Neutrophil (primary cell): ENCODE results near the gene SWAP70.

Experiments
- H3K27ac ChIP-seq: fragments of 200-600 bp; sonication (generic); 2 replicates; pipeline ENCODE4 v1.5.1; 2016; ENCODE audit warnings: mild to moderate bottlenecking, moderate library complexity
- H3K27me3 ChIP-seq: fragments of 200-600 bp; sonication (generic); 2 replicates; pipeline ENCODE4 v1.6.0; 2016; ENCODE audit warnings: mild to moderate bottlenecking
- H3K36me3 ChIP-seq: fragments of 200-600 bp; sonication (generic); 2 replicates; pipeline ENCODE4 v1.5.1; 2017
- H3K4me1 ChIP-seq, 2 experiments: fragments of 200-600 bp in 1 of 2; sonication (generic) in 1 of 2; 1 replicate in 1 of 2; 2 replicates in 1 of 2; pipeline versions ENCODE4 v1.5.1 to v1.6.1; 2013 to 2016; ENCODE audit warnings: low read depth in 1 of 2, low read length in 1 of 2, mild to moderate bottlenecking in 1 of 2, moderate library complexity in 1 of 2; ENCODE audit not compliant: control insufficient read depth in 1 of 2, insufficient read depth in 1 of 2
- H3K4me3 ChIP-seq, 2 experiments: fragments of 200-600 bp in 1 of 2; sonication (generic) in 1 of 2; 1 replicate in 1 of 2; 2 replicates in 1 of 2; pipeline ENCODE4 v1.5.1; 2013 to 2016; ENCODE audit warnings: low read depth in 1 of 2, low read length in 1 of 2, mild to moderate bottlenecking in 1 of 2, moderate library complexity in 1 of 2
- H3K9me3 ChIP-seq: fragments of 200-600 bp; sonication (generic); 2 replicates; pipeline ENCODE4 v1.5.1; 2016
- CTCF ChIP-seq: fragments of 200-600 bp; sonication (generic); IDR thresholded peaks from 2 replicates; pipeline ENCODE4 v1.5.1; 2016; ENCODE audit warnings: antibody characterized with exemption

SWAP70 gene

DNA sequence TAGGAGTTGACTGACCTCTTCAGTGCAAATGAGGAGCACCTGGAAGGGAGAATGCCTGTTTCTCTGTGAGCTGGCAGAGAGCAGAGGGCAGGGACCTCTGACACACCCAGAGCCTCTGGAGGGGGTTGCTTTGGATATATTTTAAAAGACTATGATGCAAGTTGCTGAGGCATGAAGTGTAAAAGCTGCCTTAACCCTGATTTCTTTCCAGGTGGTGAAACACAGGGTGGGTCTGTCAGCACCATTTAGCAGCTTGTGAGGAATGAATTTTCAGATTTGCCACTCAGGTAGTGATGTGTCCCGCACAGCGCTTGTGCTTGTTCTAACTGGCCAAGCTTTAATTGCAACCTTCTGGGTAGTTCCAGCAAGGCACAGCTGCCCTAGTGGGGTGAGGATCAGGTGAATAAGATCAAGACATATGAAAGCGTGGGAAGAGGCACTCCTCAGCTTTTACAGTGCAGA, 90.2 kb downstream of the SWAP70 start:
- Histone ChIP-seq H3K27ac (no peak overlapping the region), H3K36me3 (peaks cover 20% of the 10 kb centered on the region), H3K27me3 (peaks cover 8% of the 10 kb centered on the region), H3K4me3 (no peak overlapping the region), H3K9me3 (no peaks in the 10 kb centered on the region), H3K4me1 (peaks cover 14 to 16% of the 10 kb centered on the region in 2 experiments)
- no peak for TF ChIP-seq CTCF

DNA sequence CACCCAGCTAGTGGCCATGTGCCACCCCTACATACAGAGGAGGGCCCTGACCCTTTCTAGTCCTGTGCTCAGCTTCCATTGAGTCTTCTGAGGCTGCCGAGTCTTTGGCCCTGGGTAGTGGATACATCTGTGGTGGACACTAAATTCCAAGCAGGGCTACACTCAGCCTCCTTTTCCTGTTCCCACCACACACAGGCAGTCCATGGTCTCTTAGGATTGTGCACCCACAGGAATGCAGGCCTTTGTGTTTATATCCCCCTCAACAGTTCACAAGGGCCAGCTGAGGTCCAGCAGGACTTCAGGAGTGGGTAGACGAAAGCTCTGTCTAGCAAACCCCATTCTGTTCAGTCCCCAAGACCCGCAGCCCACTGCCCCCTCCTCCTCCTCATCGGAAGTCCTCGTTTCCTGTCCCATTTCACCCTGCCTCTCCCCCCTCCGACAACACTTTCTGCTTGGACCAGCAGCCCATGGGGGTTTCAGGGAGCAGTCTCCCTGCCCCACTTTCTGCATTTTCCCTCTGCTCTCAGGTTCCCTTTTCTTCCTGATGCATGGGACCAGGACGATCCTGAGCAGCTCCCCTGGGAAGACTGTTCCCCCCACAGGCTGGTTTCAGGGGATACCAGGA, 91.8 kb downstream of the SWAP70 start:
- Histone ChIP-seq H3K36me3 (peaks cover 8% of the 10 kb centered on the region), H3K9me3 (no peaks in the 10 kb centered on the region), H3K4me3 (no peak overlapping the region), H3K27ac (no peak overlapping the region), H3K27me3 (peaks cover 12% of the 10 kb centered on the region), H3K4me1 (peaks cover 16 to 18% of the 10 kb centered on the region in 2 experiments)
- no peak for TF ChIP-seq CTCF

- Histone ChIP-seq H3K36me3 (peaks cover 4% of the 10 kb centered on the region), H3K27me3 (peaks cover 12% of the 10 kb centered on the region), H3K27ac (no peak overlapping the region), H3K9me3 (no peaks in the 10 kb centered on the region), H3K4me3 (no peak overlapping the region), H3K4me1 (peaks cover 16 to 18% of the 10 kb centered on the region in 2 experiments)
- no peak for TF ChIP-seq CTCF
These were observed 92.6 kb downstream of the SWAP70 start for GRCh38 chr11:9756461-9756860.

DNA sequence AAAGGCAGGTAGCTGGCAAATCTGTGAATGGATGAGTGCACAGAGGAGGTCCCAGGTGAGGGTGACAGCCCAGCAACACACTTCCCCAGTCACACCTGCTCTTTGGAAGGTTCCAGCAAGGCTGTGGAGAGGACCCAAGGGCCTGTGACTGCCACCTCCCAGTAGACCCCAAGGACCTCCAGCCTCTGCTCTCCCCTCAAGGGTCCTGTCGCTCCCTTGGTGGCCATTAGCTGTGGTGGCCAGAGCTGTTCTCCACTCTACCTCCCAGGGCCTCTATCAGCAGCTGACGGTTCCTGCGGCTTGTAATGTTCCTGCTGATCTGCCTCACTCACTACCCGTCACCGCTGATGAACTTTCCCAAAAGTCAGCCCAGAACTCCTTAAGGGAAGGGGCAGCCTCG, 93.0 kb downstream of the SWAP70 start:
- no peaks in the 10 kb centered on the region for H3K9me3 ChIP-seq
- no peak overlapping the region for H3K27ac ChIP-seq
- H3K36me3 ChIP-seq, result peaks cover 4% of the 10 kb centered on the region
- H3K4me3 ChIP-seq, result no peak overlapping the region
- no peak for TF ChIP-seq CTCF
- H3K27me3 ChIP-seq, result peaks cover 12% of the 10 kb centered on the region
- peaks cover 16 to 18% of the 10 kb centered on the region in 2 experiments for H3K4me1 ChIP-seq

DNA sequence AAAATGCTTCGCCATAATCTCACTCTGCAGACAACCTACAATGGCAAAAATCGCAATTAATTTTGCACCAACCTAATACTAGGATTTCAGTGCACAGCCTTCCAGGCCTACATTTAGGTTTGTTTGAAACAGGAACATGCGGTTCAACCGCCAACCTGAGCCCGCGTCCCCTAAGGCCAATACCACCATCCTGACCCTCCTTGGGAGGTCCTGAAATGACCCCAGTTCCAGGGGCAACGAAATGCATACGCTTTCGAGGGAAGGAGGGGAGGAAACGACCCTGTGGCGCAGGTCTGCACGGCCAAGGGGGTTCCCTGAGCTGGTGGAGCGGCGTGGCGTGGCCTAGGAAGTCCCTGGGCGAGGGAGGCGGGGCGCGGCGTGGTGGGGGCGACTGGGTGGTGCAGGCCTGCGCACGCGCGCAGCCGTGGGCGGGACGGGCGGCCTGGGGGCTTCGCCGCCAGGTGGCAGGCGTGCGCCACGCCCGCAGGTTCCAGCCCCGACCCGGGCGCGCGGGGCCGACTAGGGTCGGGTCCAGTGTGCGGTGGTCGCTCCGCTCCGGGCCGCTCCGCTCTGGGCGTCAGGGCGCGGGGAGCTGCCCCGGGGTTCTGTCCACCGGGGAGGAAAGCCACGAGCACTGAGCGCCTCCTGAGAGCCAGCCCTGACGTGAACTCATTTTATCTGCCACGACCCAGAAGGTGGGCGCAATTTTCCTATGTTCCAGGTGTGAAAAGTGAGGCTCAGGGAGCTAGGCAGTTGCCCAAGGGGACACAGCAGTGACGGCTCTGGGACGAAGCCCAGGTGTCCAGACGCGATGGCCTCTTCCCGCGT, 94.1 kb downstream of the SWAP70 start:
- Histone ChIP-seq H3K27me3 (peaks cover 12% of the 10 kb centered on the region), H3K4me3 (peak overlapping the region; percentile 70 to 78), H3K4me1 (peaks cover 16 to 18% of the 10 kb centered on the region in 2 experiments), H3K36me3 (no peaks in the 10 kb centered on the region), H3K9me3 (no peaks in the 10 kb centered on the region), H3K27ac (no peak overlapping the region)
- peak; percentile 81 for TF ChIP-seq CTCF
